Stimulated activated CD4-positive, alpha-beta T cell treated with anti-CD3 and anti-CD28 coated beads, Interleukin-4, amount 100 ng/mL, for 48 hours (primary cell): ENCODE measurements around the gene OBSCN.
A peak's percentile ranks its signal among the peaks of the same experiment; 100 is the strongest.
"Not testable (repeated sequence)": the region's sequence is repeated elsewhere in the genome, so short reads cannot be mapped to it uniquely, and the experiment has no call there.

Experiments
- DNase-seq, 2 donors: peaks; one replicate each; pipeline ENCODE4 v3.0.0-alpha.2; 2020; ENCODE audit warnings: low read depth in 2 of 2

OBSCN gene

DNA sequence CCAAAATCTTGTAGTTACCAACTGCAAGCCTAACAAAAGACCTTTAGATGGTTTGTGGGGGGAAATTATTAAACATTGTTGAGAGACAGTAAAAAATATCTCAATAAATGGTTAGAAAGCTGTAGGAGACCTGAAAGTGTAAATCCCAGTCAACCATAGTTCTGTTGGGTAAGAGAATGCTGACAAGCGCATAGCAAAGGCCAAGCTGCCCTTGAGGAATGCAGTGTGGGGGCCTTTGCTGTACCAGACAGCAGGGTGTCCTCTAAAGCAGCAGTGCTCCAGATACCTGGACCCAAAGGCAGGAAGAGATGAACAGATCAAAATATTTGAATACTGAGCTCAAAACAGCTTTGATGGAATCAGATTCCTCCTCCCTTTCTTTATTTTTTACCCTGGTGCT lies 54.6 kb downstream of the OBSCN start:
- no peak for DNase-seq

DNA sequence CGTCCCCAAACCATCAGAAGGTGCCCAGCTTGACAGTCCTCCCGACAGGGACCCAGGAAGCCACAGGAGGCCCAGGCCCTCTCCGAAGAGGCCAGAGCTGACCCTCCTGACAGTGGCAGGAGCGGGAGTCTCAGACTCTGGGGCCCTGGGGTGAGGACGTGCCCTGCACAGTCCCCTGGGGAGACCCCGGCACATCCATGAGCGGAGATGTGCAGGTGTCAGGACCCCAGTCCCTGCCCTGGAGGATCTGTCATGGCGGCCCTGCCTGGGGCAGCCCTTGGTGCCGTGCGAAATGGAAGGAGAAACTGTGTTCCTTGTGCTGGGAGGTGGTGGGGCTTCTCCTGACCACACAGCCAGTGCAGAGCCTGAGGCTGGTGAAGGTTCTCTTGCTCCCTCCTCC lies 55.8 kb downstream of the OBSCN start:
- DNase-seq: no peak

DNA sequence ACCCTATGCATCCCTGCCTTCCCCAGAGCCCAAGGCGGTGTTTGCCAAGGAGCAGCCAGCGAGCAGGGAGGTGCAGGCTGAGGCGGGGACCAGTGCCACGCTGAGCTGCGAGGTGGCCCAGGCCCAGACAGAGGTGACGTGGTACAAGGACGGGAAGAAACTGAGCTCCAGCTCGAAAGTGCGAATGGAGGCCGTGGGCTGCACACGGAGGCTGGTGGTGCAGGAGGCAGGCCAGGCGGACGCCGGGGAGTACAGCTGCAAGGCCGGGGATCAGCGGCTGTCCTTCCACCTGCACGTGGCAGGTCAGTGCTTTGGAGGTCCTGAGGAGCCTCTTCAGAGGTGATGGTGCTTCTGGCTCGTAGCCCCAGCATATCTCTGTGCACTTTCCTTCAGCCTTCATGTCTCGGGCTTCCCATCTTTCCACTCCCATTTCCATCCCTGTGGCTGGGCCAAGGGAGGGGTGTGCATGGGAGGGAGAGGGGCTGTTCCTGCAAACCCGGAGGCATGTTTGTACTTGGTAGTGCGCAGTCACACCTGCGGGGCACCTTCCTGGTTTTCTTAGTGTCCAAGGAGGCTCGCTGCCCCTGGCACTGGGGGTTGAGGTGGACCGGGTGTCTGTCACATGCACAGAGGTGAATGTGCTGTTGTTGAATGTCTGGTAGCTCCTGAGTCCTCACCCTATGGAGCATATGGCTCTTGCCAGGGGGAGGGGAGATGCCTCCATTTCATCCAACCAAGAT lies 56.4 kb downstream of the OBSCN start:
- no peak for DNase-seq

DNA sequence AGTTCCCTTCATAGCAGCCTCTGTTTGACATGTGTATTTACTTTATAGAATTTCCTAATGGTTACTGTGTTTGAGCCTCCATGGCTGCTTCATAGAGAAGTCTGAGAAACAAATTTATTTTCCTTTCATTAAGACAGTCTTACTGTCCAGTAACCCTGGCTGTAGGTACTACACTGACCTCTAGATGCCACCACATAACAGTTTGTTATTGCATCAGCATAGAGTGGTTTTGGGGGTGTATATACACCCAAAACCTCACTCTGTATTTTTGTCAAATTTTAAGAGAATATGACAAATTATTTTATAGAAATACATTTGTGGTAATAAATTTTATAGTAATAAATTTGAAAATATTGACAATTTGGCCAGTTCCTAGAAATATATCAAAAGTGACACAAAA lies 57.3 kb downstream of the OBSCN start:
- DNase-seq: no peak

DNA sequence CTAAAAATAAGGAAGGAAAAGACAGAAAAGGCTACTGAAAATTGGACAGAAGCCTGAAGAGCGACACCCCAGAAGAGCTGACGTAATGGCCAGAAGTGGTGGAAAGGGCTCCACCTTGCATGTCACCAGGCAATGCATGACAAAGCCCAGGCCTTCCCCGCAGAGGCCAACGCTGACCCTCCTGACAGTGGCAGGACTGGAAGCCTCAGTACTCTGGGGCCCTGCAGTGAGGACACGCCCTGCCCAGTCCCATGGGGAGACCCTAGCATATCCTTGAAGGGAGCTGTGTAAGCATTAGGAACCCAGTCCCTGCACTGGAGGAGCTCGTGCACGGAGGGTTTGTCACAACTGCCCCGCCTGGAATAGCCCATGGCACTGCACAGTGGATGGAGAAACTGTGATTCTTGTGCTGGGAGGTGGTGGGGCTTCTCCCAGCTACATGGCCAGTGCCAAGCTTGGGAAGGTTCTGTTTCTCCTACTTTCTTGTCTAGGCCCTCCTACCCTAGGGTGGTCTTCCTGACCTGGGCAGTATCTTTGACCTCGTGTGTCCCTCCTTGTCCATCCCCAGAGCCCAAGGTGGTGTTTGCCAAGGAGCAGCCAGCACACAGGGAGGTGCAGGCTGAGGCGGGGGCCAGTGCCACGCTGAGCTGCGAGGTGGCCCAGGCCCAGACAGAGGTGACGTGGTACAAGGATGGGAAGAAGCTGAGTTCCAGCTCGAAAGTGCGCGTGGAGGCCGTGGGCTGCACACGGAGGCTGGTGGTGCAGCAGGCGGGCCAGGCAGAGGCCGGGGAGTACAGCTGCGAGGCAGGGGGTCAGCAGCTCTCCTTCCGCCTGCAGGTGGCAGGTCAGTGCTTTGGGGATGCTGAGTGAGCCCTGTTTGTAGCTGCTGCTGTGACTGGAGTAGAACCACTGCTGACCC lies 60.4 kb downstream of the OBSCN start:
- no peak for DNase-seq

DNA sequence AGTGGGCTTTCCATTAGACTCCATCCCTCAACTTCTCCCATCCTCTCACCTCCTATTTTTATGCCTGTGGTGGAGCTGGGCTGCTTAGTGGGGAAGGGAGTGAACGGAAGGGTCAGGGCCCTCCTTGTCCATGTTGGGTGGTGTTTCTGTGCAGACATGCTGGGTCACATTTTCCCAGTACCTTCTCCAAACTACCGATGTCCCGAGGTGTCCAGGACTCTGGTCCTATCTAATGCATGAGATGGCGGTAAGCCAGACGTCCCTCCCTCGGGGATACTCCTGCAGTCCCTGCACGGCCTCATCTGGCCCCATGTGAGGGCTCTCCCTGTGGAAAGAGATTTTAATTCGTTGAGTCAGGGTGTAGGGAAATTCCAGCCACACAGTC lies 61.0 kb downstream of the OBSCN start:
- no peak for DNase-seq

DNA sequence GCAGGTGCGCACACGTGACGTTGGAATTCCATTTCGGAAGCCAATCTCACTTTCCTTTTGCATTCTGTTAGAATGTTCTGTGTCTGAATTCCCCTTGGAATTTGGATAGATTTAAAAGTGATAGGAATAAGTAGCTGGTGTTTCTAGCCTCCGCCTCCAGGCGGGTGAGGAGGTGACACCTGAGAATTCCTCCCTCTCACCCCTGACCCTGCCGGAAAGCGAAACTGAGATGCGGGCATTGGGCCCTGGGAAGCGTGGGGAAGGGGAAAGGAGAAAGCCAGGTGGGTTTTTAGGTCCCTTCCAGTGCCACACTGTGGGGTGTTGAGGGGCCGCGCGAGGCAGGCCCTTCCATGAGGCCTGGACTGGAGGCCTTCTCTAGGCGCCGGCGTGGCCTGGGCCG lies 61.6 kb downstream of the OBSCN start:
- DNase-seq: not testable (repeated sequence)

DNA sequence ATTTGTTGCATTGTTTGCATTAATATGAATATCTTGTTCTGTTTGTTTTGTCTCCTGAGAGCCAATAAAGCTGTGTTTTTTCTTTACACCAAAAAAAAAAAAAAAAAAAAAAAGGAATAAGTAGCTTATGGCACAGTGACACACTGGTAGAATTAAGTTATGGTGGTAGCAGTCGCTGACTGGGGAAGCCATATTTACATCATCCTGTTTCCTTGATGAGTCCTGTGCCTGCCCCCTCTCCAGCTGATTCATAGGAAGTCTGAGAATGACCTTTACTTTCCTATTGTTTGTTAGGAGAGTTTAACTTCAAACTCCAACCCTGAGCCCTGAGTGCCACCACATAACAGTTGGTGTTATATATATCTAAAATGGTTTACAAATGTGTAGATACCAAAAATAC lies 62.2 kb downstream of the OBSCN start:
- DNase-seq: no peak

DNA sequence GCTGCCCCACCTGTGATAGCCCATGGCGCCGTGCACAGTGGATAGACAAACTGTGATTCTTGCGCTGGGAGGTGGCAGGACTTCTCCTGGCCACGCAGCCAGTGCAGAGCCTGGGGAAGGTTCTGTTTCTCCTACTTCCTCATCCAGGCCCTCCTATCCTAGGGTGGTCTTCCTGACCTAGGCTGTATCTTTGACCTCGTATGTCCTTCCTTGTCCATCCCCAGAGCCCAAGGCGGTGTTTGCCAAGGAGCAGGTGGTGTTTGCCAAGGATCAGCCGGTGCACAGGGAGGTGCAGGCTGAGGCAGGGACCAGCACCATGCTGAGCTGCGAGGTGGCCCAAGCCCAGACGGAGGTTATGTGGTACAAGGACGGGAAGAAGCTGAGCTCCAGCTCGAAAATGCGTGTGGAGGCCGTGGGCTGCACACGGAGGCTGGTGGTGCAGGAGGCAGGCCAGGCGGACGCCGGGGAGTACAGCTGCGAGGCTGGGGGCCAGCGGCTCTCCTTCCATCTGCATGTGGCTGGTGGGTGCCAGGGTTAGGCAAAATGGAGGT lies 63.9 kb downstream of the OBSCN start:
- no peak for DNase-seq

DNA sequence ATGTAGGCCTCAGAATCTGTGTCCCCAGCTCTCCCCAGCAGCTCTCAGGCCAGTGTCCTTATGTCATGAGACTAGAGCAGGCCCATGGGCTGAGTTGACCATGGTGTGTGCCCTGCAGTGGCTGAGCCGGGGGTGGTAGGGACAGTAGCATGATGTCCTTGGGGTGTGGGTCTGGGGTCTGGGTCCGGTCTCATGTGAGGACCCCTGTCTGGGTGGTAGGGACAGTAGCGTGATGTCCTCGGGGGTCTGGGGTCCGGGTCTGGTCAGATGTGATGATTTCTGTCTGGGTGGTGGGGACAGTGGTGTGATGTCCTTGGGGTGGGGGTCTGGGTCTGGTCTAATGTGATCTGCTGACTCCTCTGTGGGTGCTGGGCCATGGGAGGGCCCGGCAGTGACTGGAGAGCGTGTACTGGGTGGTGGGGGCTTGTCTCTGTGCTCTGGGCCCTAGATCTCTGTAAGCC lies 64.5 kb downstream of the OBSCN start:
- DNase-seq: no peak

DNA sequence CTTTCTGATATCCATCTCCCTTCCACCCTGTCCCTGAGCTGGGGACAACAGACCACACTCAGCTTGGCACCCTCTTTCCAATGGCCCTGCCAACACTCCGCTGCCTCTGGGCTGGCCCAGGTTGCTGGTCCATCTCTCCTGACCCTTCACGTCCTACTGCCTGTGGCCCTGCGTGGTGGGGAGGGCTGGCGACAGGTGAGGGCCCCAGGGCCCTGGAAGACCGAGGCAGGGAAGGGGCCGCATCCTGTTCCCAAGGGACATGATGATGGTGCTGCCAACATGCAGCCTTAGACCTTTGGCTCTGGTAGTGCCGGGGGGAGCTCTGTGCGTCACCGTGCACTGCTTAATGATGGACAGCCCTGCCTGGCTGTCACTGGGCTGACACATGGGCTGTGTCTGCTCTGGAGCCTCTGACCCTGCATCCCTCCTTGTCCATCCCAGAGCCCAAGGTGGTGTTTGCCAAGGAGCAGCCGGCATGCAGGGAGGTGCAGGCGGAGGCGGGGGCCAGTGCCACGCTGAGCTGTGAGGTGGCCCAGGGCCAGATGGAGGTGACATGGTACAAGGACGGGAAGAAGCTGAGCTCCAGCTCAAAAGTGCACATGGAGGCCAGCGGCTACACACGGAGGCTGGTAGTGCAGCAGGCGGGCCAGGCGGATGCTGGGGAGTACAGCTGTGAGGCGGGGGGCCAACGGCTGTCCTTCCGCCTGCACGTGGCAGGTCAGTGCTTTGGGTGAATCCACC lies 65.2 kb downstream of the OBSCN start:
- no peak for DNase-seq

DNA sequence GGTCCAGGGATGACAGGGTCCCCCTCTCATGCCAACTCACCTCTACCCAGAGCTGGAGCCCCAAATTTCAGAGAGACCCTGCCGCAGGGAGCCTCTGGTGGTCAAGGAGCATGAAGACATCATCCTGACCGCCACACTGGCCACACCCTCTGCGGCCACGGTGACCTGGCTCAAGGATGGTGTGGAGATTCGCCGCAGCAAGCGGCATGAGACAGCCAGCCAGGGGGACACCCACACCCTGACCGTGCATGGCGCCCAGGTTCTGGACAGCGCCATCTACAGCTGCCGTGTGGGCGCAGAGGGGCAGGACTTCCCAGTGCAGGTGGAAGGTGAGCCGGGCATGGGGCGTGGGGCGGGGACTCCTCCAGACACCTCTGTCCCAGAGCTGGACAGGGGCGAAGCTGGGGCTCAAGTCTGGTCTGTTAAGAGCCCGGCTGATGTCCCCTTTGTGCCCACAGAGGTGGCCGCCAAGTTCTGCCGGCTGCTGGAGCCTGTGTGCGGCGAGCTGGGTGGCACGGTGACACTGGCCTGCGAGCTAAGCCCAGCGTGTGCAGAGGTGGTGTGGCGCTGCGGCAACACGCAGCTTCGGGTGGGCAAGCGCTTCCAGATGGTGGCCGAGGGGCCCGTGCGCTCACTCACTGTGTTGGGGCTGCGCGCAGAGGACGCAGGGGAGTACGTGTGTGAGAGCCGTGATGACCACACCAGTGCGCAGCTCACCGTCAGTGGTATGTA lies 66.0 kb downstream of the OBSCN start:
- DNase-seq: no peak

DNA sequence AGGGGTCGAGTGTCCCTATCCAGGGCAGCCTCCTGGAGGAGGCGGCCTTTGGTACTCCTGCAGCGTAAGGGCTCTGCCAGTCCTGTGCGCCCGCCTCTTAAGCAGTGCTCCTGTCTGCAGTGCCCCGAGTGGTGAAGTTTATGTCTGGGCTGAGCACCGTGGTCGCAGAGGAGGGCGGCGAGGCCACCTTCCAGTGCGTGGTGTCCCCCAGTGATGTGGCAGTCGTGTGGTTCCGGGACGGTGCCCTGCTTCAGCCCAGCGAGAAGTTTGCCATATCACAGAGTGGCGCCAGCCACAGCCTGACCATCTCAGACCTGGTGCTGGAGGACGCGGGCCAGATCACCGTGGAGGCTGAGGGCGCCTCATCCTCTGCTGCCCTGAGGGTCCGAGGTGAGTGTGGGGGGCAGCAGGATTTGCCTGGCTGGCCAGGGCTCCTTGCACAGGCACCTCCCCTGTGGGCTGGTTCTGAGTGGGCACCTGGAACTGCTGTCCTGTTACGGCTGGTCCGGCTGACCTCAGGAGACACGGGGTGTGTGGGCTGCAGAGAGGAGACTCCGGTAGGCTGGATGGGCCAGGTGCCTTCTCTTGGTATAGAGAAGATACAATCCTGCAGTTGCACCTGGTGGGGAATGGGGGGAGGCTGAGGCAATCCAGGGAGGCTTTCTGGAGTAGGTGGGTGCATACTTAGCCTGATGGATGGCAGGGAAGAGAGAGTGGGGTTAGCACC lies 66.8 kb downstream of the OBSCN start:
- DNase-seq: no peak

DNA sequence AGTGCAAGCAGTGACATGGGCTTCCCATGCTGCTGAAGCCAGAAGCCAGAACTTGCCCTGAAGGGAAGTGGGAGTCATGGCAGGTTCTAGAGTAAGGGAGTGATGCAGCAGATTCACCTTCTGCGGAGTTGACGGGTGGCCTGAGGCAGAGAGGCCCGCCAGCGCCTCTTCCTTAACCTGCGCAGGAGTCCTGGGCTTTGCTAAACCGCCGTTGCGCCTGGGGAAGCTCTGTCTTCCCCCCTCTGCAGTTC lies 67.3 kb downstream of the OBSCN start:
- DNase-seq: no peak

DNA sequence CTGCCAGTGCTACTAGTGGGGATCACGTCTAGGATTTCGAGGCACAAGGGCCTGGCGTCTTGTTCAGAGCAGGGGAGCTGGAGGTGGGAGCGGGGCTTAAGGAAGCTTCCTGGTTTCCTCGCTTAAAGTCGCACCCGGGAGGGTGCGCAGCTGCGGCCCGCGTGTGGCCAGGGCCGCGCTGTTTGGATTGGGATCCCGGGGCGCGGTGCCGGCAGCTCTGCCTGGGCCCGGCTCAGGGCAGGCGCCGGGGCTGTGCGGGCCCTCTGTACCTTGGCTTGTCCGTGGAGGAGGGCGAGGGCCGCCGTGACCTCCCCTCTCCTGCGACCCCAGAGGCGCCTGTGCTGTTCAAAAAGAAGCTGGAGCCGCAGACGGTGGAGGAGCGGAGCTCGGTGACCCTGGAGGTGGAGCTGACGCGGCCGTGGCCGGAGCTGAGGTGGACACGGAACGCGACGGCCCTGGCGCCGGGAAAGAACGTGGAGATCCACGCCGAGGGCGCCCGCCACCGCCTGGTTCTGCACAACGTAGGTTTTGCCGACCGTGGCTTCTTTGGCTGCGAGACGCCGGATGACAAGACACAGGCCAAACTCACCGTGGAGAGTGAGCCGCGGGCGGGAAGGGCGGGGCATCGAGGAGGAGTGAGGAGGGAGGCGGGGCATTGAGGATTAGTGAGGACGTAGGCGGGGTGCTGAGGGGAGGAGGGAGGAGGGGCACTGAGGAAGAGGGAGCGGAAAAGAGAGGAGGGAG lies 67.8 kb downstream of the OBSCN start:
- DNase-seq: peak; percentile 85 to 89

DNA sequence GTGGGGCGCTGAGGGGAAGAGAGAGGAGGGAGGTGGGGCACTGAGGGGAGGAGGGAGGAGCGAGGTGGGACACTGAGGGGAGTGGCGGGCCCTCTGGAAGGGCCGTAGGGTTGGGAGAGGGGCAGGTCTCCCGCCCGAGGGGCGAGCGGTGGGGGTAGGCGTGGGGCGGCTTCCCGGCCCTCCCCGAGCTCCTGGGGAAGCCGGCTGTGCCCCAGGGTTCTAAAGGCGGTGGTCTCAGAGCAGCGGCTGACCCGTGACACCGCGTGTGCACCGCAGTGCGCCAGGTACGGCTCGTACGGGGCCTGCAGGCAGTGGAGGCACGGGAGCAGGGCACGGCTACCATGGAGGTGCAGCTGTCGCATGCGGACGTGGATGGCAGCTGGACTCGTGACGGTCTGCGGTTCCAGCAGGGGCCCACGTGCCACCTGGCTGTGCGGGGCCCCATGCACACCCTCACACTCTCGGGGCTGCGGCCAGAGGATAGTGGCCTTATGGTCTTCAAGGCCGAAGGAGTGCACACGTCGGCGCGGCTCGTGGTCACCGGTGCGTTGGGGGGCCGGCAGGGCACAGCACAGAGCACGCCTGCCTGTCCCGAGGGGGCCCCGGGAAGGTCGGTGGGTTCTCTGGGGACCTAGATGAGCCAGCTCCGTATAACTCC lies 68.5 kb downstream of the OBSCN start:
- DNase-seq: no peak

DNA sequence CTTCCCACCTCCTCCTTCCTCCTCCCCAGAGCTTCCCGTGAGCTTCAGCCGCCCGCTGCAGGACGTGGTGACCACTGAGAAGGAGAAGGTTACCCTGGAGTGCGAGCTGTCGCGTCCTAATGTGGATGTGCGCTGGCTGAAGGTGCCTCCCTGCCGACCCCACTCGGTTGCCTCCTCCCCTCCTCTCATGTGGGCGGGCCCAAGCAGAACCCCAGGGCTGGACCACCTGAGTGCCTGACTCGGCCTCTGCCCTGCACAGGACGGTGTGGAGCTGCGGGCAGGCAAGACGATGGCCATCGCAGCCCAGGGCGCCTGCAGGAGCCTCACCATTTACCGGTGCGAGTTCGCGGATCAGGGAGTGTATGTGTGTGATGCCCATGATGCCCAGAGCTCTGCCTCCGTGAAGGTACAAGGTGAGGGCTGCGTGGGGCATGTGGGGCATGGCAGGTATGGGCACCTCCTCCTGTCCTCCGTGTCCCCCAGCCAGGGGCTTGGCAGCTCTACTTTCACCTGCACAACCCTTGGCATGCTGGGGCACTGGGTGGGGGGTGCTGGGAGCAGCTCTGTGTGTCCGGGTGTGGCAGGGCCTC lies 69.2 kb downstream of the OBSCN start:
- no peak for DNase-seq

DNA sequence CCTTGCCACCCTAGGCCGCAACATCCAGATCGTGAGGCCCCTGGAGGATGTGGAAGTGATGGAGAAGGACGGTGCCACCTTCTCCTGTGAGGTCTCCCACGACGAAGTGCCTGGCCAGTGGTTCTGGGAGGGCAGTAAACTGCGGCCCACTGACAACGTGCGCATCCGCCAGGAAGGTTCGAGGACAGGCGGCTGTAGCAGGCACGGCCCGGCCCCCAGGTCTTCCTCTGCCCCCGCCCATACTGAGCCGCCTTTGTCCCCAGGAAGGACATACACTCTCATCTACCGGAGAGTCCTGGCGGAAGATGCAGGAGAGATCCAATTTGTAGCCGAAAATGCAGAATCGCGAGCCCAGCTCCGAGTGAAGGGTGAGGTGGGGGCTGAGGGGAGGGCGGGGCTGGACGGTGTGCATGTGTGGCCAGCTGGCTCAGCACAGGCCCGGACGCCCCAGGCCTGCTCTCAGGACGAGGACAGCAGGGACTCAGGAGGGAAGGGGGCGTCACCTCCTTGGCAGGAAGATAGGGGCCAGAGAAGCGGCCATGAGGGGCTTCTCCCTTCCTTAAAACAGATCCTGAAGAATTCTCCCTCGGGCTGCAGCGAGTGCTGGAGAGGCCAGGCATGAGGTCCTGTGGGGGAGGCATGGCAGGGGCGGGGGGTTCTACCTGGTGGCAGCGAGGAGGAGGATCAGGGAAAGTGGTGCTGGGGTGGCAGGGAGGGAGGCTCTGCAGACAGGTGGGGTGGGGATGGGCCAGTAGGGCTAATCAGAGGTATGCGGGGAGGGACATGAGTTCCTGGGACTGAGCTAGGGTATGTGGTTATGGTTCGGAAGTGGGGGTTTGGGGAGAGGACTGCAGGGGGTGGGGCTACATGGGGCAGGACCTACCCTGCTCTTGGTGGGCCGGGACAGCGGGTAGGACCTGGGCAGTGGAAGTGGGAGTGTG lies 69.9 kb downstream of the OBSCN start:
- DNase-seq: no peak
